ENCODE data around the gene CSNK2A3.

DNA sequence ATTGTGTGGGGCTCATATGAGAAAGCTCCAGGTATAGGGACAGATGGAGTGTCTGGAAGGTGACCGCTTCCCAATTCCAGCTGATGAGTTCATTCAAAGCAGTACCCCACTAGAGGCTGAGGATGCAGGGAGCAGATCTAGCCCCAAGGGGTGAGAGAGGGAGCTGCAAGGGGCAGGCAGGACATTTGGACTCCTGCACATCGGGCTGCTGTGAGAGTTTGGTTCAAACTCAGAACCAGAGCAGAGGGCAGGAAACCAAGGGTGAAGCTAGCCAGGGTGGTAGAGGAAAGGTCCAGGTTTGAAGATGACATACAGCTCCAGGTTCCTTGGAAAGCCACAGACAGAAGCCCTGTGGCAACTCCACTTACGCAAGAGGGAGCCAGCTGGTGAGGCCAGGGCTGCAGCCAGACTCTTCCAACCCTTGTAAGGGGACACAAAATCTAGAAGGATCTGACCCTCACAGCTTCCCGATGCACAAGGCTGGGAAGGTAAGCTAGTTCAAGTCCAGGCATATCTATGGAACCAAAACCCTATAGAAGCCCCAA lies 1.9 kb downstream of the CSNK2A3 start:
- TF ChIP-seq, protein P1, sequence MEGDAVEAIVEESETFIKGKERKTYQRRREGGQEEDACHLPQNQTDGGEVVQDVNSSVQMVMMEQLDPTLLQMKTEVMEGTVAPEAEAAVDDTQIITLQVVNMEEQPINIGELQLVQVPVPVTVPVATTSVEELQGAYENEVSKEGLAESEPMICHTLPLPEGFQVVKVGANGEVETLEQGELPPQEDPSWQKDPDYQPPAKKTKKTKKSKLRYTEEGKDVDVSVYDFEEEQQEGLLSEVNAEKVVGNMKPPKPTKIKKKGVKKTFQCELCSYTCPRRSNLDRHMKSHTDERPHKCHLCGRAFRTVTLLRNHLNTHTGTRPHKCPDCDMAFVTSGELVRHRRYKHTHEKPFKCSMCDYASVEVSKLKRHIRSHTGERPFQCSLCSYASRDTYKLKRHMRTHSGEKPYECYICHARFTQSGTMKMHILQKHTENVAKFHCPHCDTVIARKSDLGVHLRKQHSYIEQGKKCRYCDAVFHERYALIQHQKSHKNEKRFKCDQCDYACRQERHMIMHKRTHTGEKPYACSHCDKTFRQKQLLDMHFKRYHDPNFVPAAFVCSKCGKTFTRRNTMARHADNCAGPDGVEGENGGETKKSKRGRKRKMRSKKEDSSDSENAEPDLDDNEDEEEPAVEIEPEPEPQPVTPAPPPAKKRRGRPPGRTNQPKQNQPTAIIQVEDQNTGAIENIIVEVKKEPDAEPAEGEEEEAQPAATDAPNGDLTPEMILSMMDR (optimal IDR thresholded peaks at IDR 0.05 in 1 of 3, IDR thresholded peaks at IDR 0.05 in 1 of 3, conservative IDR thresholded peaks at IDR 0.05 in 1 of 3; ENCODE audit: extremely low read depth in 1 of 3, insufficient read depth in 2 of 3, low read length in 3 of 3) = peak in 1 of 3 experiments; percentile 6
- TF ChIP-seq EZH2 (IDR thresholded peaks at IDR 0.05; ENCODE audit: low read length) = no peak

Measured in keratinocyte (primary cell).